Measurements from ENCODE around the gene OLFM4.

The OLFM4 gene

DNA sequence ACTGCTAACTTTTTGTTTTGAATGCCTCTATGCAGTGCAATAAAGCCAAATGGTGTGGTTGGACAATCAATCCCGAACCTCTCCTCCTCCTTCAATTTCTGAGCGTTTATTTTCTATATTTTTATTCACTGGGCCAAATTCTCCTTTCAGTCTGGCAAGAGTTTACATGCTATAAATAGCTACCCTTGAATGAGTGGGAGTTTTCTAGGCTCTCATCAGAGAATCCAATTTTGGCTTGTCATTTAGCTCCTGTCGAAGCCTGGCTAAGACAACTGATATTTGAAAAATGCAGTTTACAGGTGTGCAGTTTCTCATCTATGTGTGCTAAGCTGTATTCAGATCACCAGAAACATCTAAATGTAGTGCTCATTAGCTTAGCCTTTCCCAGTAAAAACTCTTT, 61.8 kb downstream of the OLFM4 start:
- no peak for ATAC-seq
- TF ChIP-seq TCF4 (CRISPR knock-in tag; IDR thresholded peaks at IDR 0.05; ENCODE audit: borderline replicate concordance) = no peak
- no peak for TF ChIP-seq PATZ1 (CRISPR knock-in tag; IDR thresholded peaks at IDR 0.05; ENCODE audit: borderline replicate concordance)
- TF ChIP-seq TOX (CRISPR knock-in tag; IDR thresholded peaks at IDR 0.05; ENCODE audit: borderline replicate concordance) = no peak
- TF ChIP-seq OSR1 (CRISPR knock-in tag; IDR thresholded peaks at IDR 0.05) = no peak
- no peak for TF ChIP-seq ARNTL (CRISPR knock-in tag; IDR thresholded peaks at IDR 0.05; ENCODE audit: borderline replicate concordance, low read depth)
- TF ChIP-seq ZNF565 (CRISPR knock-in tag; conservative IDR thresholded peaks at IDR 0.05; ENCODE audit: low read depth) = no peak
- no peak for TF ChIP-seq ZC3H10 (CRISPR knock-in tag; IDR thresholded peaks at IDR 0.05)
- TF ChIP-seq ZNF8 (CRISPR knock-in tag; IDR thresholded peaks at IDR 0.05) = no peak
- no peak for TF ChIP-seq BACH2 (CRISPR knock-in tag; IDR thresholded peaks at IDR 0.05; ENCODE audit: borderline replicate concordance)
- no peak for TF ChIP-seq CSDC2 (CRISPR knock-in tag; IDR thresholded peaks at IDR 0.05)
- TF ChIP-seq CSRNP3 (CRISPR knock-in tag; IDR thresholded peaks at IDR 0.05) = no peak
- no peak for TF ChIP-seq CREB5 (CRISPR knock-in tag; IDR thresholded peaks at IDR 0.05; ENCODE audit: low read depth)
- TF ChIP-seq RARB (CRISPR knock-in tag; IDR thresholded peaks at IDR 0.05) = no peak
- no peak for TF ChIP-seq ISL1 (CRISPR knock-in tag; IDR thresholded peaks at IDR 0.05)
- no peak for TF ChIP-seq TSHZ2 (CRISPR knock-in tag; IDR thresholded peaks at IDR 0.05)
- no peak for TF ChIP-seq PPARA (CRISPR knock-in tag; IDR thresholded peaks at IDR 0.05; ENCODE audit: borderline replicate concordance)
- TF ChIP-seq, protein P1, sequence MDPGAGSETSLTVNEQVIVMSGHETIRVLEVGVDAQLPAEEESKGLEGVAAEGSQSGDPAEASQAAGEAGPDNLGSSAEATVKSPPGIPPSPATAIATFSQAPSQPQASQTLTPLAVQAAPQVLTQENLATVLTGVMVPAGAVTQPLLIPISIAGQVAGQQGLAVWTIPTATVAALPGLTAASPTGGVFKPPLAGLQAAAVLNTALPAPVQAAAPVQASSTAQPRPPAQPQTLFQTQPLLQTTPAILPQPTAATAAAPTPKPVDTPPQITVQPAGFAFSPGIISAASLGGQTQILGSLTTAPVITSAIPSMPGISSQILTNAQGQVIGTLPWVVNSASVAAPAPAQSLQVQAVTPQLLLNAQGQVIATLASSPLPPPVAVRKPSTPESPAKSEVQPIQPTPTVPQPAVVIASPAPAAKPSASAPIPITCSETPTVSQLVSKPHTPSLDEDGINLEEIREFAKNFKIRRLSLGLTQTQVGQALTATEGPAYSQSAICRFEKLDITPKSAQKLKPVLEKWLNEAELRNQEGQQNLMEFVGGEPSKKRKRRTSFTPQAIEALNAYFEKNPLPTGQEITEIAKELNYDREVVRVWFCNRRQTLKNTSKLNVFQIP (CRISPR knock-in tag; IDR thresholded peaks at IDR 0.05; ENCODE audit: borderline replicate concordance, low read depth) = no peak

GRCh38 chr13:53092931-53093330, 64.3 kb downstream of the OLFM4 start:
- TF ChIP-seq, protein P1 (CRISPR knock-in tag; IDR thresholded peaks at IDR 0.05; ENCODE audit: borderline replicate concordance, low read depth) = no peak
- TF ChIP-seq ZC3H10 (CRISPR knock-in tag; IDR thresholded peaks at IDR 0.05) = no peak
- TF ChIP-seq ZNF8 (CRISPR knock-in tag; IDR thresholded peaks at IDR 0.05) = no peak
- TF ChIP-seq ZNF565 (CRISPR knock-in tag; conservative IDR thresholded peaks at IDR 0.05; ENCODE audit: low read depth) = no peak
- TF ChIP-seq ESRRG (CRISPR knock-in tag; IDR thresholded peaks at IDR 0.05) = no peak
- no peak for TF ChIP-seq ARNTL (CRISPR knock-in tag; IDR thresholded peaks at IDR 0.05; ENCODE audit: borderline replicate concordance, low read depth)
- no peak for TF ChIP-seq TCF4 (CRISPR knock-in tag; IDR thresholded peaks at IDR 0.05; ENCODE audit: borderline replicate concordance)
- no peak for TF ChIP-seq RARB (CRISPR knock-in tag; IDR thresholded peaks at IDR 0.05)
- TF ChIP-seq CSDC2 (CRISPR knock-in tag; IDR thresholded peaks at IDR 0.05) = no peak
- TF ChIP-seq ZFP3 (CRISPR knock-in tag; IDR thresholded peaks at IDR 0.05) = no peak
- TF ChIP-seq OSR1 (CRISPR knock-in tag; IDR thresholded peaks at IDR 0.05) = no peak
- no peak for TF ChIP-seq CREB5 (CRISPR knock-in tag; IDR thresholded peaks at IDR 0.05; ENCODE audit: low read depth)
- TF ChIP-seq BACH2 (CRISPR knock-in tag; IDR thresholded peaks at IDR 0.05; ENCODE audit: borderline replicate concordance) = no peak
- TF ChIP-seq TOX (CRISPR knock-in tag; IDR thresholded peaks at IDR 0.05; ENCODE audit: borderline replicate concordance) = no peak
- TF ChIP-seq SNAI2 (CRISPR knock-in tag; IDR thresholded peaks at IDR 0.05) = no peak
- TF ChIP-seq GLIS3 (CRISPR knock-in tag; IDR thresholded peaks at IDR 0.05) = no peak
- no peak for TF ChIP-seq PATZ1 (CRISPR knock-in tag; IDR thresholded peaks at IDR 0.05; ENCODE audit: borderline replicate concordance)
- no peak for TF ChIP-seq ZFP30 (CRISPR knock-in tag; IDR thresholded peaks at IDR 0.05)
- TF ChIP-seq PPARA (CRISPR knock-in tag; IDR thresholded peaks at IDR 0.05; ENCODE audit: borderline replicate concordance) = no peak
- TF ChIP-seq ISL1 (CRISPR knock-in tag; IDR thresholded peaks at IDR 0.05) = no peak
- no peak for ATAC-seq

All from SK-N-SH treated with all-trans-retinoic acid at 6 μM for 48 hours (cell line).